Renal cortex interstitium (tissue), 11 donors: ENCODE data around the gene PRDM16. TPM values are rescaled to one million over a fixed set of nuclear protein-coding genes. Genes with fewer than 3 reads are reported as not detected.

Source experiments
- DNase-seq, 11 donors: peaks; one replicate each; pipeline ENCODE4 v3.0.0-alpha.2; 2013; ENCODE audit warnings: low read depth in 9 of 11, low spot score in 4 of 11; ENCODE audit errors: extremely low read depth in 1 of 11
- polyA plus RNA-seq, 3 donors: library from polyadenylated mRNA; unstranded; fragments of 120-200 nt; gene quantifications; one replicate each; pipeline ENCODE4 v1.2.1, GENCODE V29; 2013; ENCODE audit not compliant: insufficient read length in 3 of 3

The PRDM16 gene
- polyA plus RNA-seq, 3 donors = 5.8 to 14.6 (median 7.3) TPM

DNA sequence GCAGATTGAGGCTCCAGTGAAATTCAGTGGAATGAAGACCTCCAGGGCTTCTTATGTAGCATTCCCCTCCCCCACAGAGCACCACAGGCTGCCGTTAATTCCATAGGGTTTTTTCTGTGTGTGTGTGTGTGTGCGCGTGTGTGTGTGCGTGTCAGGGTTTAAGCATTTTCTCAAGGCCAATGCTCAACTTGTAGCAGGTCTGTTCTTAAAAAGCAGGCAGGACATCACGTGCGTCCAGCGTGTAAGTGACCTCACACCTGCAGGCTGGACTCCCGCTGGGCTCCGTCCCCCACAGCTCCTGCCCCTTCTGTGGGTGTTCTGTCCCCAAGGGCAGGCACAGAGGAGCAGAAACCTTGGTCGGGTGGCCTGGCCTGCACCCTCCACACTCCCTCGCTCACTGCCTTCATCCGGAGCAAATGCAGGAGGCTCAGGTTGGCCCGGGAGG is 5.3 kb downstream of the PRDM16 start:
- DNase-seq = no peak

- DNase-seq = no peak
Observed at GRCh38 chr1:3074800-3075199, 5.8 kb downstream of the PRDM16 start.

DNA sequence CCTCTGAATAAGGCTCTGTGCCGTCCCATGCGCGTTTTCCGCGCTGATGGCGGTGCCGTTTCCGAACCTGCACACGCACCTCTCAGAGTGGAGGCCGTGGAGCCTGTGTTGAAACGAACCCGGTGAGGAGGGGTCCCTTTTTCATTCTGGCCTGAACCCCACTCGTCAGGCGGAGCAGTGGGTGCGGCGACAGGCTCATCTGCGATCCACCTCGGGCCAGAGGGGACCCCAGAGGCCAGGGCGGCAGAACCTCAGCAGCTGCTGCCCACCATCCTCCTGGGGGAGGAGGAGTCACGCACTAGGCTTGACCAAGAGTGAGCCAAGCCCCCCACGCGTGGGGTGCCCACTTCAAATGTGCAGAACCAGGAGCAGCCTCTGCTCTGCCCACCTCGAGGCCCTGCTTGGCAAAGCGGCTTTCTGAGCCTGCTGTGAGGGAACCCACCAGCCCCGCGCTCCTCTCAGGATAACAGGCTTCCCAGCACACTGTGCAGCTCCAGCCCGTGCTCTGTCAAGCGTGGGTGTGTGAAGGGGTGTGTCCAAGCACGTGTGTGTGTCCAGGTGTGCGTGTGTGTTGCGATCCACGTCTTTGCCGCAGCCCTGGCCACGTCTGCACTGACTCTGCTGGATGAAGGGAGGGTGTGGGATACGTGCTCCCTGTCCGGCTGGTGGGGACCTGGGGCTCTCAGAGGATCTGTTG is 6.8 kb downstream of the PRDM16 start:
- DNase-seq = no peak

- DNase-seq = no peak
Observed at GRCh38 chr1:3076363-3076740, 7.3 kb downstream of the PRDM16 start.

DNA sequence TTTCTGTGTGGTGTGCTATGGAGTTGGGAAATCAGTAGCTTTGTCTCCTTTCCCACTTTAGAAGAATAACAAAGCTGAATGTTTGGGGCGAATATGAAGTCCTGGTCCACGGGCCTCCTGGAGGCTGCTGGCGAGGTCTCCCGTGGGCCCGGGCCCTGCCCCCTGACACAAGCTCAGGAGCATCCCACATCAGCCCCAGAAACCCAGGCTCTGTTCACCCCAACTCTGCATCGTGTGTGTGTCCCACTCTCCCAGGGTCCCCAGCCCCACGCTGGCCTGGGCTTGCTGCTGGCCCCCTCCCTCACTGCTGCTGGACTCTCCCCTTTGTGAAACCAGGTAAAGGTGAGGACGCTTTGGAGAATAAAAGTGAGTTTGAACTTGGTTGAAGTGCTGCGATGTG is 8.1 kb downstream of the PRDM16 start:
- no peak for DNase-seq

DNA sequence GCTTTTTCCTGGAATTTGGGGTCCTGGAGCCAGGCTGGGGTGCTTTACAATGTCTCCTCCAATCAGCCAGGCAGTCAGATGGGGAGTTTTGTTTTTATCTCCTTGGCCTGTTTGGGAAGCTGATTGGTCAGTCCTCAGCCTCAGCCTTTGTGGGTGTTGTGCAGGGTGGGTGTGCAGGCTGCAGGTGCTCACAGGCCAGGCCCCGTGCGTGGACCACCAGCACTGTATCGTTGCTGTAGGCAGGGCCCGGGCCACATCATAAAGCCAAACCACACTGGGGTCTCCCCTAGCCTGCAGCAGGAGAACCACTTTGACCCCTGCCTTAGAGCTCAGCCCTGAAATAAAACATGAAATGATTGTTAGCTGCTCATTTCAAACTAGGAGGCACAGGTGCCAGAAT is 8.6 kb downstream of the PRDM16 start:
- no peak for DNase-seq

DNA sequence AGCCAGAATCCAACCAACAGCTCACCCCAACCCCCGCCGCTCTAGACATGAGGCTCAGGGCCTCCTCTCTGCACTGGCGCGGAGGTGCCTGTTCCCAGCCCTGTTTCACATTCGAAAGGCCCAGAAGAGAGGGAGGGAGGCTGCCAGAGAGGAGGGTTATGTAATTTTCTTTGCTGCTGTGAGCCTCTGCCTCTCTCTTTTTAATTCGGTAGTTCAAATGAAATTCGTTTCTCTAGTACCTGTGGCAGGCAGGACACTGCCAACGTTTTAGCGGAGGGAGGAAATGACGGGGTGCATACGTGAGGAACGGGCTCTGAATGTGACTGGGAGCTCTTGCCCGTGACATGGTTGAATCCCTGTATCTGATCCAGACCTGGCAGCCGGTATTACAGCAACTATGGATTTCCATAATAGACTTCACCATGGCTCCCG is 9.4 kb downstream of the PRDM16 start:
- no peak for DNase-seq

DNA sequence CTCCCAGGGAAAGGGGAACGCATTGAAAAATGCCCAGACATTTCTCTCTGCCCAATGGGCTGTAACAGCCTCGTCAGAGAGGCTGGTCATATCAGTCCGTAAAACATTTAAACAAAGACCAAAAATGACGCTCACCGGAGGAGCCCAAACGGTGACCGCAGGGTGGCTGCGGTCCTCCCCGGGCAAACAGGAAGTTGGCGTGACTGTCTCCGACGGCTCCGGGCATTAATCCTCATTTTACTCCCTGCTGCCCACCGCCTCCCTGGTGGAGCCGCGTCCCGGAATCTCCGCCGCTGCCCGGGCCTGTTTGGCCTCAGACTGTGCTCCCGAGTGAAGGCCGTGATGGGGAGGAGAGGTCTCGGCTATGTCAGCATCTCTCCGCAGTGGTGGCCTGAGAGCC is 9.9 kb downstream of the PRDM16 start:
- DNase-seq = no peak

- DNase-seq = no peak
Observed at GRCh38 chr1:3079381-3080052, 10.5 kb downstream of the PRDM16 start.

DNA sequence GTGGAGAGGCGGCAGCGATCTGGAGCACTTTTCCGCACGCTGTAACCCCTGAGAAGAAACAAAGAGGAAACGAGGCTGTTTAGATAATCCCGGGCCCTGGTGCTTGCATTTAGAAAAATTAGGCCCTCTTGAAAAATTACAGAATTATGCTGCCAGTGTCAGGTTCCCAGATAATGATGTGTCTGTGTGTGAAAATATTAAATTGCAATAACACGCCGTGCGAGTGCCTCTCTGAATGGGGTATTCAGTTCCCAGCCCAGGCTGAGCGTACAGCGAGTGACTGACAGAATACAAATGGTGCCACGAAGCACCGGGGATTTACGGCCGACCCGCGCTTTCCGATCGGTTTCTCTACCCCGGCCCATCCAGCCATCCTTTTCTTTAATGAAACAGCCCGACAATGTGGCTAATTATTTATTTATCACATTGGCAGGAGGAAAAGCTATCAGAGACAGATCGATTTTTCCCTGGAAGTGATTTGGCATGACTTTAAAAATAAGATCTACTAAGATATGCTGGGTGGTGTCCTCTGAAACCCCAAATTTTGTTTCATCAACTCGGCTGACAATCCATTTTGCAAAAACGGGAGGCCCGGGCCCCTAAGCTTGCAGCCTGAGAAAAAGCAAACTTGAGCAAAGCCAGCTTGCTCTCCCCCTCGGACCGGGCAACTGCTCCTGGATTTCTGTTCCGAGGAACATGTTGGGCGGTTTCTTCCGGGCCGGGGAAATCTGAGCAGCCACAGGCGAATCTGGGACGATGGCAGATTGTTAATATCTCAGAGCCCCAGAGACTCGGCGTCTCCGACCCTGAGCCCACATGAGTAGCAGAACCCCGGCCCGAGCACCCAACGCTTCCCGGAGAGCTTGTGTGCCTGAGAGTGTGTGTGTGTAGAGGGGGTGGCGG is 11.3 kb downstream of the PRDM16 start:
- DNase-seq = no peak

DNA sequence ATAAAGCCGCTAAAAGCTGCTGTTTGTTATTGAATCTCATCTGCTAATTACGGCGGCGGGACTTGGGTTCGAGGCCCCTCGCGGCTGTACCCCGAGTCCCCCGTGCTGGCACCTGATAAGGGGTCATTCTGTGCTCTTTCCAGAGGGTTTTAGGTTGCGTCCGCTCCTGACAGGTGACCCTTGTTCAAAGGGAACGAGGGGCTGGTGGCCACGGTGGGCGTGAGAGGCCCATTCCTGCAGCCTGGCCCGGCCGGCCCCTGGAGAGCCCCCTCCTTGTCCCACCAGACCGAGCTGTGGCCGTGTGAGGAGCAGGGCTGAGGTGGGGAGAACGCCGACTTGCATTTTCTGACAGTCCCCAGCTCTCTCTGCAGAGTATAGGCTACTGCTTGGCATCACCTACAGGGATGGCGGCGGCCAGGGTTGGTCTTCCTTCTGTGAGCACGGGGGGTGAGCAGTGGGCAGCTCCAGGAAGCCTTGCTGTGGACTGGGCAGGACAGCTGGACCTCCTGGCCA is 12.2 kb downstream of the PRDM16 start:
- no peak for DNase-seq

DNA sequence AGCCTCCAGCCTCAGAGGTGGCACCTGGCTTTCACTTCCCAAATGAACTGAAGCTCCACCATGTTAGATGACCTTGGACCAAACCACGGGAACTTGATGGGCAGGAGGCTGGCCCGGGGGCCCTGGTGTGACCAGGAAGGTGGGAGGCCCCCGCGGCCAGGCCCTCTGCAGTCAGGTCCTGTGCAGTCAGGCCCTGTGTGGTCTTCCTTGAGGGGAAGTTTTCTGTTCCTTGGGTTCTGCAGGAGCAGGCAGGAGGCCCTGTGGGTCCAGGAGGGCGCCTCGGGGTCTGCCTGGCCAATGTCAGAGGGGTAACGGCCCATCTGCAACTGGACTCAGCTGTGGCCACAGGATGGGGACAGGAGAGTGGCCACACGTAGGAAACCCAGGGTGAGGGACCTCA is 13.0 kb downstream of the PRDM16 start:
- DNase-seq = no peak

DNA sequence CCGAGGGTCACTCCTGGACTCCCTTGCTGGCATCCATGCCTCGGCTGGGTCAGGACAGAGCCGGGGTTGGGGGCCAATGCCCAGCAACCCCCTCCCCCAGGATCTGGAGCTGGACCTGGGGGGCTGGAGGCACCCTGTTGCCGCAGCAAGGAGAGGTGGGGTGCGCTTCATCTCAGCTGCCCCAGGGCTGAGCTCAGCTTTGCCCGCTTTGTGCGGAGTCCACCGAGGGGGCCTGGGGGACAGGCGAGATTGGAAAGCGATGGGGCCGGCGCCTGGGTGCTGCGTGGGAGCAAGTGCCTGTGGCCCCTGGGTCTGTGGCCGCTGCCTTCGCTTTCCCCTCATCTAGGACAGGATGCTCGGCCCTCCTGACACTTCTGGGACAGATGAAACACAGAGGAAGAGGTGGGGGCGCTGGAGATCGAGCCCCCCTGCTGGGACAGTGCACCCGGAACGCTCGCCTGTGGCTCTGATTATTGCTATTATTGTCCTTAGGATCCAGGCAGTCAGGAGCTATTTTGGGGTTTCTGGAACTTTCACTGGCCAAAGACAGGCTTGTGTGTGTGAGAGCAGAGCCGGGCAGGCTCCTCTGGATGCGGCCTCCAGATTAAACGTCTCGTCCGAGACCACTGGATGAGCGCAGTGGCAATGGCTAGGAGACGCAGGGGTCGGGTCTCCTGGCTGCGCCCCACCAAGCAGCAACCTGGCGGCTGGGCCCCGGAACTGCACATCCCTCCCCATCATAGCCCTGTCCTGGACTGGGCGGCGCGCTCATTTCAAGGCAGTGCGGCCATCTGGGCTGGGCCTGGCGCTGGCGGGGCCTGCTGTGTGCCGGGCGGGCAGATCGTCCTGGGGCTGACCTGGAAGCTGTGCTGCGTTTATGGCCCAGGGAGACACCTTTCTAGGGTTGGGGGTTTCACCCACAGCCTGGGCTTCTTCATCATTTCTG is 13.8 kb downstream of the PRDM16 start:
- no peak for DNase-seq

DNA sequence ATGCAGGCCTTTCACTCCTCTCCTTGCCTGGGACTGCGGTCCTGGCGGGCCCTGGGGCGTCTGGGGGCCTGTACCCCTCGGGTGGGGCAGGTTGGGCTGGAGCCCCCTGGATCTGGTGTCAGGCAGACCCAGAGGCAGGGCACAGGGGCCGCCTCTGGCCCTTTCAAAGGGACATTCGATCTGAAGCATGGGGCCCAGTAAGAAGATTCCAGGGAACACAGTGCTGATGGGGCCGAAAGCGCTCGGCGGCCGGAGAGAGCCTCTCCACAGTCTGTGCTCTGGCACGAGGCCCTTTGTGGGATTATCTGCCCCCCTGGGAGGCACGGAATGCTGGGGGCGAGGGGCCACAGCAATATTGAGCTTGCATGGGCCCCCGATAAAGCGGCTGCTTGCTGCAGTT is 15.2 kb downstream of the PRDM16 start:
- DNase-seq = no peak

DNA sequence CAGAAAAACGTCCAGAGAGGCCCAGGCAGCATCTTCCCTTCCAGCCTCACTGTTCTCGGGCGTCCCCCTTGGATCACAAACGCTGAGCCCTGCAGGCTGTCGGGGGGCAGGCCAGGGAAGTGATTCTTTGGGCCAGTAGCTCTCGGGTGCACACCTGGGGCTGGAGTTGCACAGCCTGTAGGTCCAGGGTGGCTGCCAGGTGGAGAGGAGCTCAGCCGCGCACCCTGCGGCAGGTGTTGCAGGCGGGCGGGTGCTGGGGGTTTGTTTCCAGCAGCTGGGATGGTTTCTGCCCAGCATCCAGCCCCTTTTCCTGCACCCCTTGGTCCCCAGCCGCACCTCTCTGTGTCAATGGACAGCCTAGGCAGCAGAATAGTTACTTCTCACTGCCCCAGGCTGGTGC is 15.7 kb downstream of the PRDM16 start:
- DNase-seq = no peak

DNA sequence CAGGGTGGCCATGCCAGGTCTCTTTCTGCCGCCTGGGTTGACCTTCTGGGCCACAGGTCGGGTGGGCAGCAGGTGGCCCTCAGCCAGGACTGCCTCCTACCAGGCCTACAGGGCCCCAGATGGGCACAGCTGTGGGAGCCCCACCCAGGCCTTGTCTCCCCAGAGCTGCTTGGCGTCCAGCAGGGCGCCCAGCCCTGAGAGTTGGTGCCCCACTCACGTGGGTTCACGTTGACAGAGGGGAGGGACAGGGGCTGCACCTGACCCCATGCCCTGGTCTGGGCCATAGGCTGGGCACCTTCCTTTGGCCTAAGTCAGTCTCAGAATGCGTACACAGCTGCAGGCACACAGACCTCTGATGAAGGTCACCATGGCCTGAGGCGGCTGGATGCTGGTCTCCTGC is 16.7 kb downstream of the PRDM16 start:
- no peak for DNase-seq

- DNase-seq = no peak
Observed at GRCh38 chr1:3086272-3086974, 17.4 kb downstream of the PRDM16 start.

GRCh38 chr1:3087049-3087448 is 18.0 kb downstream of the PRDM16 start:
- DNase-seq = no peak
